NCI-H460 (cell line): ENCODE data around the gene FGF5. TPM values are rescaled to one million over a fixed set of nuclear protein-coding genes. Genes with fewer than 3 reads are reported as not detected.

Source experiments
- DNase-seq: peaks from one replicate; pipeline ENCODE4 v3.0.0-alpha.2; 2016; ENCODE audit warnings: low read depth; ENCODE audit errors: extremely low read depth
- total RNA-seq: library from RNA; depleted of rRNA; stranded (reverse); fragments of >200 nt; shearing (Covaris generic); gene quantifications from 2 replicates; pipeline ENCODE4 v1.2.3, GENCODE V29; 2014

The FGF5 gene
- total RNA-seq, 1 experiment from 2014 or later = not detected

DNA sequence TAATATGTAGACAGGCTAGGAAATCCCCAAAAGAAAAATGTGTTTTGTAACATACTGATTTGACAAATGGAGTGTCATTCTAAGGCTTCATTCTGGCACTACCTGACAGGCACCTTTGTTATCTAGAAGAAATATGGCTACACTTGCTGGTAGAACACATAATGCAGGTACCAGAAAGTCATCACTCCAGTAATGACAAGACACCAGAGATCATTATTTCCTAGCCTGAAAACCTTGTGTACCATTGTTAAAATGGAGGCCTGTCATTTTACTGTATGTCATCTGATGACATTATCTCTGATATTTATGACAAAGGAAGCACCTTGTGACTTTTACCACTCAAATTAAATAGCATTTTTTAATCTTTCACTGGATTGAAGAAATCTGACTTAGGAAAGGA, 13.5 kb upstream of the FGF5 start:
- DNase-seq = no peak

DNA sequence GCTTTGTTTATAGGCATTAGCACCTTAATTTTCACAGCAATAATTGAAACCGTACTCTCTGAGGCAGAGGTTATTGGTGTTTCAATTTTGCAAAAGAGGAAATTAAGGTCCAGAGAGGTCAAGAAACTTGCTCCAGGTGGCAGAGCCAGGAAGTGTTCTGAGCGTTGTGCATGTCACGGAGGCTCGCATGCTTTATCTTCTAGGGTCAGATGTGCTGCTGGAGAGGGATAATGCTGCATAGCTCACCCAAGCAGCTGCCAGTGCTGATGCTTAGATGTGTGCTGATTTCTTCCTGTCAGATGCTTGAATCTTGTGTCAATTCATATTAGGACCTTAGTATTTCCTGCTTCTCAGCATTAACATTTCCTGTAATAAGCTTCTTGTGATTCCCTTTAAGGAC, 13.0 kb upstream of the FGF5 start:
- DNase-seq = no peak

DNA sequence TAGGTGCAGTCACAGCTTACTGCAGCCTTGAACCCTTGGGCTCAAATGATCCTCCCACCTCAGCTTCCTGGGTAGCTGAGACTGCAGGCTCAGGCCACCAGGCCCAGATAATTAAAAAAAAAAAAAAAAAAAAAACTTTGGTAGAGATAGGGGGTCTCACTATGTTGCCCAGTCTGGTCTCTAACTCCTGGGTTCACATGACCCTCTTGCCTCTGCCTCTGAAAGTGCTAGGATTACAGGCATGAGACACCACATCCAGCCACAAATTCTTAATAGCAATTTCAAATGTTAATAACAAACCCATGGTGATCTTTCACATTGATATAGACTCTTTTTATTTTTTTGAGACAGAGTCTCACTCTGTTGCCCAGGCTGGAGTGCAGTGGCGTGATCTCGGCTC, 12.3 kb upstream of the FGF5 start:
- DNase-seq = no peak

DNA sequence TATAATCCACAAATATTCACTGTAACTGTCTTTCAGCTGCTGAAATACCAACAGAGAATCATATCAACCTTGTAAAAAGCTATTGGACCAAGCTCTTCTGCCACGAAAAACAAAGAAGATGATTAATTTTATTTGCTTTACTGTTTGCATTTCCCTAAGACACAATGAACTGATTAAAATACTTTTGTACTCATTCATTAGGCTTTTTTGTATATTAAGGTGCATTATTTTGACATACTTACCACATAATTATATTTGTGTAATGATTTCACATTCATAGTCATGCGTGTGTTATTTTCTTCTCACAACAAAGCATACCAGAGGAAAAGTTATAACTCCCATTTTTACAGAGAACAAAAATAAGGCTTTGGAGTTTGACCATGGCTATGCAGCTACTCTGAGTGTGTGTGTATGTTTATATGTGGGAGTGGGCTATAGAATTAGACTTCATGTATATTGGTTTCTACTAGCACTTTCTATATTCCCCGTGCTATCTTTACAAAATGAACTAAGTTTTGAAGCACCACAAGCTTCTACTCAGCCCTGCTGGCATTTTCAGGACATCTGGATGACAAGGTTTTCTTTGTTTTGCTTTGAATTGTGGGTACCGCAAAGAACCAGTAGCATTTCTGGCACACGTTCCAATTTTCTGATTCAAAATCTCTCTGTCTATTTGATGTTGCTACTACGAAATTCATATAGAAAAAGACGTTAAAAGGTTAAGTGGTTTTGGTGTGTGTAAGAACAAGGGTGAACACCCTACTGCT, 11.0 kb upstream of the FGF5 start:
- no peak for DNase-seq

DNA sequence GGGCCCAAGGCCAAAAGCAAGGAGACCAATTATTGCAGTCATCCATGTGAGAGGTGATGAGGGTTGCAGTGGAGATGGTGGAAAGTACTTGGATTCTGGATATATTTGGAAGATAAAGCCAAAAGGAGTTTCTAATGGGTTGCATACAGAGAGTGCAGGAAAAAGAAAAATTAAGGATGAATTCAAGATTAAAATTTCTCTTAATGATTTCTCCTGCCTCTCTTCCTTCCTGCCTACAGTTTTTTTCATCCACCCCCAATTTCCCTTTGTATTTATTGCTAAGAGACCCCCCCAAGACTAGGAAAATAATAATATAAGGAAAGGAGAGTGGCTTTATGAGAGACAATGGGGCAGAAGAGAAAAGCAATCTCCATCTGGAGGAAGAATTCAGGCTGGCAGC, 8.6 kb upstream of the FGF5 start:
- DNase-seq = no peak

DNA sequence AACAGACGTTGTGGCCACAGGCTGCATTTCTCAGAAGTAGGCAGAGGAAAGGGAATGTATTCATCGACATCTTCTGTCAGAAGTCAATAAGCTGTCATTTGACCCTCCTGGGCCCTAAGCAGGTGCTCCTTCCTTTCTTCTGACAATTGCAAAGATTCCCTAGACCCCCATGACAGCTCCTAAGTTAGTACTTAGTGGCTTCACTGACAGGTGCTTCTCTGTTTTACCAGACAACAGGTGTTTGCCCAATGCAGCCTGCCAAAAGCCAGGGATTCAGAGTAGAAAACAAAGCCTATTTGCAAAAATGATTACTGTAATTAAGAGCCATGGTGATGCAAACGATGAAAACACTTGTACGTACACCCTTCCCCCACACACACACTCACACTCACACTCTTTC, 7.5 kb upstream of the FGF5 start:
- no peak for DNase-seq

DNA sequence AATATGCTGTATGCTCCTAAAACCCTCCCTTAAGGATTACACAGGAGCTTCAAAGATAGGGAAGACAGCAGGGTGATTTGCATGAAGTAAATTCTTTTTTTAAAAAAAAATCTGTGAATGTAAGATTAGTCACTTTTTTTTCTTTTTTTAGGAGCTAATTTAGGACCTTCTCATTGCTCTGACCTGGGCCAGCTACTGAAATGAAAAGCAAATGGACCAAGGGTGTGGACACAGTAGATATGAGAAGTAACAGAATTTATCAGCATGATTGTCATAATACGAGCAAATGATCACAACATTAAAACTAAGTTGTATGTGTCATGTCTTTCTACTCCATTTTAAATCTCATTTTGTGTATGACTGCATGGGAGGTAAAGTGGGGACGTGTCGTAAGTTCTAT, 6.6 kb upstream of the FGF5 start:
- DNase-seq = no peak

DNA sequence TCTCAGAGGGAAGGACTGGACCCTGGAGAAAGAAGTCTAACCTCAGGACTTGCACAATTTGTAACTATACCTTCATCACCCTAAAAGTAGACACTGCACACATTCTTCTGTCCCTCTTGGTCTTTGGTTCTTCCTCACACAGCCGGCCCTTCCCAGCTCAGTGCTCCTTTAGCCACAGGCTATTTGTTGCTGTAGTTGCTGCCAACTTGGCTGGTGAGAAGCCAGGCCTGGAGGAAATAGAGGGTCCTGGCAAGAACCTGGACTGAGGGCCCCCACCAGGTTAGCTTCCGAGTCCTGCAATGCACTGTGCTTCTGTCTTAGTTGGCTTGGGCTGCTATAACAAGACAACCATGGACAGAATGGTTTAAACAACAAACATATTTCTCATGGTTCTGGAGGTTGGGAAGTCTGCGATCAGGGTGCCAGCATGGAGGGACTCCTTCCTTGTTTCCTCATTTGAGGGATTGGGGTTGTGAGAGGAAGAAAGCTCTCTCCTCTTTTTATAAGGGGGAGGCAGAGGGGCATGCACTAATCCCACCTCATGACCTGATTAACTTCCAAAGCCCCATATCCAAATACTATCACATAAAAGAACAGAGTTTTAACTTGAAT, 4.4 kb upstream of the FGF5 start:
- no peak for DNase-seq

DNA sequence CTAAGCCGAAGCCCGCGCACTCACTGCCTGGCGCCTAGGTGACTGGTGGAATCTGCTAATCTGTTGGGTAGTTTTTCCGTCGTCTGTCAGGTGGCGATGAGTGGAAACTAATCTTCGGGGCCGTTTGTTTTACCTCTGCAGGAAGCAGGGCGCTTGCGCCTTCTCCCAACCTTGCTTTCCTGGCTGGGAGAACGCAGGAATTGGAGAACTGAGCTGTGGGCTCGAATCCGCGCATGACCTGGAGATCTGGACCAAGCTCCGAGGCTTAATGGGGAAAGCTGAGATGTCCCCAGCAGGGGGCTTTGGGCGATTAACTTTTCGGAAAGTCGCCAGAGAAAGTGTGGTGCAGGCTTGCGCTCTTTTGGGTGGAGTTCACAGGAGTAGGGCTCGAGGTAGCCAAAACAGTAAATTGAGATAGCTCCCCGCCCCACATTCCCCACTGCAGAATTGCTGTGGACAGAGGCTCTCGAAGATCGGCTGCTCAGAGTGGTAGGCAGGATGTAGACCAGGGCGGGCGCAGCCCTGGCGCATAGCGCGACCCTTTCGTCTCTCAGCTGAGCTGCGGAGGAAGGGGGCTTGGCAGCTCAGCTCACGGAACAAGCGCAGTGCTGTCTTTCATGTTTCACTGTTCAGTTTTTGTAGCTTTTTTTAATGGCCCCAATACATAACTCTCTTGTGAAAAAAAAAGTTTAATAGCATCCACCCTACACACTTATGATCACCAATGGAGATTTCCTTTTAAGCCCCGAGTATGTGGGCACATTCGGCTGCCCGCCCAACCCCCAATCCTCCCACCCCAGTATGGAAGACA, 2.7 kb upstream of the FGF5 start:
- no peak for DNase-seq

DNA sequence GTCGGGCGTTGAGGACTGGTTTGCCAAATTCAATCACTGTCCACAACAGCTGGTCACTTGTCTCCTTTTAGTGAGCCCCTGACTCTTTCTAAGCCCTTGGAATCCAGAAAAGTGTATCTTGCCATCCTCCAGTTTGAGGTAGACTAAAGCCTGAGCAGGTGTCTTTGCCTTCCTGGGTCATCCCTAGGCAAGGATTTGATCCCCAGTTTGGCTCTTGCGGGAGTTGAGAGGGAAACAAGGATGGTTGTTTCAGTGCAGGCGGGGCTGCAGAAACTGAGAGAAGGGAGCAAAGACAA, 2.2 kb upstream of the FGF5 start:
- no peak for DNase-seq

DNA sequence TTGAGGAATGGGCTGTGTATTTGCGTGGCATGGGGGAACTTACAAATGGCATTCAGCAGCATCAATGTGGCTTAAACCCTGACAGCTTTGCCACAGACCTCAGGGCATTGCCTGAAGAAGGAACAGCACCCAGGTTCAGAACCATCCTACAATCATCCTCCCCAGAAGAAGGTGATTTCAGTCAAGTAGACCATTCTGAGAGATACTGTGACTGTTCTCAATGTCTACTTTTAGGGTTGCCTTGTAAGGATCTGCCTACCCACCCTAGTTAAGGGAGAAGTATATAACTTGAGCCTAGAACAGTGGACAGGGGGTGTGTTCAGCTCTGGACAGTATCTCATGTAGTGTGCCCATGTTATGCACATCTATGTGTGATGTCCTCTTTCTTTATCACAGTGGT, 1.6 kb upstream of the FGF5 start:
- DNase-seq = no peak

DNA sequence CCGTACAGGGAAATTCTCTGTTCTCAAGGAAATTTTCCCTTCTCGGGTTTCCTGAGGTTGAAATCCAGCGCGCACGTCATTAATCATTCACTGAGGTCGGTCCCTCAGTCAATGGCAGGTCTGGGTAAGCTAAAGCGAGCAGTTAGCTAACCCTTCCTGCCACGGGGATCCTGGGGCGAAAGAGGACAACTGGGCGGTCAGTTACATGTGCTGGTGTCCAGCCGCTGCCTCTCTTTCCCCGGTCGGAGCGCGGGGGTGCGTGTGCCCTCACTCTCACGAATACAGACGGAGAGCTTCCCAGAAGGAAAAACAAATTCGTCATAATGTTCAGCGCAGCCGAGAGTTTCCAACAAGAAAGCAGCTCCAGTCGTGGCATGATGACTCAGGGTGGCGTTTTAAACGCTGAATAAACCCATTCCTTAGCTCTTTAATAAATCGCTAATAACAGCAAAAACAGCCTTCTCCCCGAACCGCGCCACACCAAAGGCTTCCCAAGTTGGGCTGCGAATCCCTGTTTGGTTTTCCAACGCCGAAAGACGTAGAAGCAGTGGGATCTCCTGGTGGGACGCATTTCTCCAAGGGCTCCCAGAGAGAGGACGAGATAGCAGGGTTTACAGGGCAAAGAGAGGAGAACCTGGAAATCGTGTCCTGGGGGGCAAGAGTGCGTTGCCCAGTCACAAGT, 752 bp upstream of the FGF5 start:
- DNase-seq = no peak

DNA sequence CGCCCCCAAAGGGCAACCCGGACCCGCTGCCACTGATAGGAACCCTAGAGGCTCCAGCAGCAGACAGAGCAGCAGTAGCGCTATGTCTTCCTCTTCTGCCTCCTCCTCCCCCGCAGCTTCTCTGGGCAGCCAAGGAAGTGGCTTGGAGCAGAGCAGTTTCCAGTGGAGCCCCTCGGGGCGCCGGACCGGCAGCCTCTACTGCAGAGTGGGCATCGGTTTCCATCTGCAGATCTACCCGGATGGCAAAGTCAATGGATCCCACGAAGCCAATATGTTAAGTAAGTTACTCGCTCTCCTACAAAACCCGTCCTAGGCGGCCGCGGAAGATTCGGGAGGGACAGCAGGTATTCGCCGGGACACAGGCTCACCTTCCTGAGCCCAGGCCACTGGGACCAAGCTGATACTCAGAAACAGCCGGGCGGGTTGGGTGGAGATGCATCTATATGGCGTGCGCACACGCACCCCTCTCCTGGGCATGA, 477 bp downstream of the FGF5 start:
- no peak for DNase-seq

DNA sequence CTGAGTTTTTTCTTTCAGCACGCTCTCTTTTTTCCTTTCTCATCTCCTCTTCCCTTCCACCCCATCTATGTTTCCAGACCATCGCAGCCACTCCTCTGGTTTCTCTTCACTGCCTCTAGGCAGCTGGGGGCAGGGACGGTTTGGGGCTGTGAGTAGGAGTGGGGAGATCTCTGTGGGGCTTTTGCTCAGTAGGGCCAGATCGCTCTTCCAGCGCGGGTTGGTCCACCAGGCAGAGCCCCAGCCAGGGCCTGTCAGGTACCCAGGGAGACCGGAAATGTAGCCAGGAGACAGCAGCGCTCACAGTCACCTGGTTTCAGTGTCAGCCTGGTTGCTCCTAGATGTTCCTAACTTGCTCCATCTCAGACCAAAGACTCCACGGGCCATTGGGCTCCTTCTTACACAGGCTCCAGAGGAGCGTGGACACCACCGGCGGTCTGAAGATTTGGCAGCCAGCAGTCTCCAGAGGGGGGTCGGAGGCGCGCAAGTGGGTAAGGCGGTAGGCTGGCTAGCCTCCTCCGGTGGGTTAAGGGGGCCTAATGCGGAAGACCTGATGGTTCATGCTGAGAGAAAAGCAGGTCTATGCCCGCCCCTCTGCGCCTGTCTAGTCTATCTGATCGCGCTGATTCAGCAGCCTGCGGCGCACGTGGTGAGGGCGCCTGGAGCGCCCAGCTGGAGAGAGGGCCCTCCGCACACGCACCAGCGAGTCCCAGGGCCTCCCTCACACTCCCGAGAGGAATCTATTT, 1.8 kb downstream of the FGF5 start:
- DNase-seq = no peak

DNA sequence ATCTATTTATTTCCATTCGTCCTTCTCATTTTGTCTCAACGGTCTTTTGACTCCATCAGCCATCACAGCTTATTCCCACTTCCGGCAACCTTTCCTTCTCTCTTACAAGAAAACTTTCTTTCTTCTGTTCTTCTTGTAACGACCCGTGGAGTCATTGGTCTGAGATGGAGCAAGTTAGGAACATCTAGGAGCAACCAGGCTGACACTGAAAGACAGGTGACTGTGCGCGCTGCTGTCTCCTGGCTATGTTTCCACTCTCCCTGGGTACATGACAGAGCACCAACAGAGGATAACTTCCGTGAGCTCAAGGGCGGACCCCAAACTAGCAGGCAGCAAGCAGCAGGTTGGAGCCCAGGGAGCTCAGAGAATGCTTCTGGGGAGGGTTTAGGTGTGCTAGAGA, 2.5 kb downstream of the FGF5 start:
- no peak for DNase-seq

DNA sequence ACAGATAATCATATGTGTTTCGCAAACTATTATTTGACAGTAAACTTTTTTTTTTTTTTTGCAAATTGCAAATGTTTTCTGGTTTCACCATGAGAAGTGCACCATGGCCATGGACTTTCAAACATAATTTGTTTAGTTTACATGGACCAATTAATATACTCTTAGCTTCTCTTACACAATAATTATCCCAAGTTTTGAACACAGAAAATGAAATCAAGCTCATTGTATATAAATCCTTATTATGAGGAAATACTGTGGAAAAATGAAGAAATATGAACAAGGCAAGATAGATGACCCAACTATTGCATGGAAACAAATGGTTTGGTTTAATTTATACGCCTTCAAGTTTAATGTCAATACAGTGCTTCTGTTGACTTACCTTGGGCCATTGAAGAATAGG, 3.9 kb downstream of the FGF5 start:
- DNase-seq = no peak

DNA sequence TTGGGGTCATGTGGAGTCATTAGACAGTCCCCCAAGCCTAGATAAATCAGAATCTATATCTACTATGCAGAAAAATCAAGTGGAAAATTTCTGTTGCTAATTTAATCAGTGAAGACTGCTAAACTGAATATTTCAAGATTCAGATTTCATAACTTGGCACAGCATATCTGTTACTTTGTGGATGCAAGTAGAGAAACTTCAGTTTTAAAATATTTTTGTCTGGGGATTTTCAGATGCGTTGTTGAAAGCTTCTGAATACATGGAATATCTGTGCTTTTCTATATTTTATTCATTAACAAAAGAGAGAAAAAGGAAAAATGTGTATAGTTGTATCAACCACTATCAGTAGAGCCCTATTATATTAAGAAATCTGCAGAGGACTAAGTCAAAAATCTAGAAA, 4.4 kb downstream of the FGF5 start:
- no peak for DNase-seq

DNA sequence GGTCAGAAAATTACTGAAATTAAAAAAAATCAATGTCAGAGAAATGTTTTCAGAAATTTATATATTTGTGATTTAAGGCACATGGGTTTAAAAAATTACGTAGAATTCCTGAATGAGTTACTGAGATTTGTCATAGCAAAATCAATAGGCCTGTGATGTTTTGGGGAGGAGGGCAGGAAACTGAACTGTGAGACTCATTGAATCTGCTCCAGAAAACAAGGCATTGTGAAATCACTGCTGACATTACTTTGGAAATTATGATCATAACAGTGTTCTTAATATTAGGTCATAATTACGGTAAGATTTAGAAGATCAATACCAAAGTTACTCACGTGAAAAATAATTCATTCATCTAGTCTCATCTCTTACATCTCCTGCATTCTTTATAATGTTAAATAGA, 5.3 kb downstream of the FGF5 start:
- DNase-seq = no peak

DNA sequence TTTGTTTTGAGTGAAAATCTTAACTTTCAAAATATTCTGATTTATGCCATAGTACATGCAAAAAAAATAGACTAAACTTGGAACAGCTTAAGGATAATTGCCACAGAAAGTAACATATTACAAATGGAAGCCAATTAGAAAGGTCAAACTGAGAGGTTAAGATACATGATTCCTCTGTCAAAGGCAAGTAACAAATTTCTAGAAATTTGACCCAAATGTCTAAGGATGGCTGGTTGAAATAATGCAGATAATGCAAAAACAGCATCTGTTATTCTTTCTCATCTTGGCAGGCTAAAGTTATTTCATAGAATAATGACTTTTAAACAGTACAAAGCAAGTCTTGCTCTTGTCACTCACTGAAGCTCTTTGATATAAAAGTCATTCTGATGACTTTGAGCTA, 10.5 kb downstream of the FGF5 start:
- no peak for DNase-seq

DNA sequence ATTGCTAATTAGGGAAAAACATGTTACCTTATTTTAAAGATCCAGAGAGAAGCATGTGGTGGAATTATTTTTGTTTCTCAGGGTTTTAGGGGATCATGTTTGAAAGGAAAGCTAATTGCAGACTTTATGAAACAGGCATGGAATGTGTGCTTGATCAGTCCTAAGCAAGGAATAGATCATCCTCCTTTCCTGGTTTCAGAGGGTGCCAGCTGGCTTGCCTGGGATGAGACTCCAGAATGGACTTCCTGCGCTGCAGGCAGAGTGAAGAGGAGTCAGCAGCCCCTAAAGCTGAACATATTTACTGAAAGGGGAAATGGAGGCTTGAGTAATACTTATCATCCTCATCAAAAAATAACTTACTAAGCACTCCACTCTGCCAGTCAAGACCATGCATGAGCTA, 13.3 kb downstream of the FGF5 start:
- no peak for DNase-seq

DNA sequence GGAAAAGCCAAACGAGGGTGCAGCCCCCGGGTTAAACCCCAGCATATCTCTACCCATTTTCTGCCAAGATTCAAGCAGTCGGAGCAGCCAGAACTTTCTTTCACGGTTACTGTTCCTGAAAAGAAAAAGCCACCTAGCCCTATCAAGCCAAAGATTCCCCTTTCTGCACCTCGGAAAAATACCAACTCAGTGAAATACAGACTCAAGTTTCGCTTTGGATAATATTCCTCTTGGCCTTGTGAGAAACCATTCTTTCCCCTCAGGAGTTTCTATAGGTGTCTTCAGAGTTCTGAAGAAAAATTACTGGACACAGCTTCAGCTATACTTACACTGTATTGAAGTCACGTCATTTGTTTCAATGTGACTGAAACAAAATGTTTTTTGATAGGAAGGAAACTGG, 20.0 kb downstream of the FGF5 start:
- no peak for DNase-seq
